CD4-positive, alpha-beta T cell treated with Interleukin-10 for 1 hour (primary cell): ENCODE data around the gene PLA2G6.
"Not testable (repeated sequence)": the region's sequence is repeated elsewhere in the genome, so short reads cannot be mapped to it uniquely, and the experiment has no call there.

Experiments used
- DNase-seq: peaks from one replicate; pipeline ENCODE4 v3.0.0-alpha.2; 2020

PLA2G6 gene

GRCh38 chr22:38162881-38163843 is 18.5 kb downstream of the PLA2G6 start:
- no peak for DNase-seq

GRCh38 chr22:38155703-38156102 is 25.9 kb downstream of the PLA2G6 start:
- no peak for DNase-seq

- DNase-seq, result not testable (repeated sequence)
Measured at GRCh38 chr22:38154563-38154915, 27.1 kb downstream of the PLA2G6 start.

GRCh38 chr22:38153821-38154562 is 27.6 kb downstream of the PLA2G6 start:
- DNase-seq, result no peak

- no peak for DNase-seq
Measured at GRCh38 chr22:38151126-38151500, 30.5 kb downstream of the PLA2G6 start.

GRCh38 chr22:38148245-38148644 is 33.4 kb downstream of the PLA2G6 start:
- no peak for DNase-seq

- DNase-seq, result not testable (repeated sequence)
Measured at GRCh38 chr22:38146166-38146565, 35.5 kb downstream of the PLA2G6 start.

- no peak for DNase-seq
Measured at GRCh38 chr22:38144025-38144405, 37.6 kb downstream of the PLA2G6 start.

GRCh38 chr22:38142606-38143005 is 39.0 kb downstream of the PLA2G6 start:
- no peak for DNase-seq

GRCh38 chr22:38141217-38141973 is 40.2 kb downstream of the PLA2G6 start:
- no peak for DNase-seq

- DNase-seq, result no peak
Measured at GRCh38 chr22:38139901-38140300, 41.7 kb downstream of the PLA2G6 start.

- DNase-seq, result no peak
Measured at GRCh38 chr22:38138961-38139360, 42.7 kb downstream of the PLA2G6 start.

- DNase-seq, result no peak
Measured at GRCh38 chr22:38137876-38138687, 43.5 kb downstream of the PLA2G6 start.

- DNase-seq, result no peak
Measured at GRCh38 chr22:38136607-38137006, 45.0 kb downstream of the PLA2G6 start.

GRCh38 chr22:38135133-38135706 is 46.4 kb downstream of the PLA2G6 start:
- no peak for DNase-seq

GRCh38 chr22:38133331-38133730 is 48.3 kb downstream of the PLA2G6 start:
- DNase-seq, result no peak

GRCh38 chr22:38132794-38133193 is 48.8 kb downstream of the PLA2G6 start:
- DNase-seq, result no peak

- DNase-seq, result no peak
Measured at GRCh38 chr22:38132136-38132535, 49.5 kb downstream of the PLA2G6 start.

- no peak for DNase-seq
Measured at GRCh38 chr22:38131399-38131798, 50.2 kb downstream of the PLA2G6 start.

GRCh38 chr22:38129856-38130255 is 51.8 kb downstream of the PLA2G6 start:
- DNase-seq, result no peak

GRCh38 chr22:38129021-38129420 is 52.6 kb downstream of the PLA2G6 start:
- DNase-seq, result no peak

- DNase-seq, result no peak
Measured at GRCh38 chr22:38127869-38128268, 53.8 kb downstream of the PLA2G6 start.
